NCI-H748 (cell line): ENCODE data around the gene MBOAT2.

Experiments used
- DNase-seq: peaks from one replicate; lab custom pipeline; 2025; ENCODE audit not compliant: unreplicated experiment; lab: John Stamatoyannopoulos, UW

MBOAT2 gene

DNA sequence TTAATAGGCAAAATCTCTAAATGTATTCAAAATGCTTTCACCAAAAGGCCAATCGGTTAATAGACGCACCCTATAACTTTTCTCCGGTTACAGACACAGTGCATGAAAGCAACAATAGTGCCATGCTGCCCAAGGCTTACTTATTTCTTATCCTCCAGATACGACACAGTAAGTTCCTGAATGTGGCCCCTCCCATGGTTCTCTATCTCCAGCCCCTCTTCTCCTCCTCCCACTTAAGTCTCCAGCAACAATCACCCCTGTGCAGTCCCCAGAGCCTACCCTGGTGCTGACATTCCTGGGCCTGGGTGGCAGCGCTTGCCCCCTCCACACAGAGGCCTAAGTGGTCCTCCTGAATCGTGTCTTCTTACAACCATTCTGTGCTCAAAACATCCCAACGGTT lies 169.6 kb downstream of the MBOAT2 start:
- DNase-seq, result no peak

DNA sequence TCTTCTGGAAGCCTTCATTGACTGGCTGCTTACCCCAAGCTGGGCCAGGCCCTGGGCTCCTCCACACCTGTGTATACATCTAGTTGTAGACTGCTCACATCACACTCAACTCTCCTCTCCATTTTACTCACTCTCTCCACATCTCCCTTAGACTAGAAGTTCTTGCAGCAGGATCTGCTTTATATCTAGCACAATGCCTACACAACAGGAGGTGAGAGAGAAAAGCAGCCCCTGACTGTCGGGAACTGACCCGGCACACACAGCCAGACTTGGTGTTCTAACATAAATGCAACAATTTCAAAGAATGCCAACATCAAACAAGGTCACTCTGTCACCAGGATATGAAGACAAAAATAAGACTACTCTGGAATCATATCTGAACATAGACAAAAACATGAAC lies 172.0 kb downstream of the MBOAT2 start:
- no peak for DNase-seq

GRCh38 chr2:8827729-8828128 lies 175.8 kb downstream of the MBOAT2 start:
- DNase-seq, result no peak

- DNase-seq, result no peak
Observed at GRCh38 chr2:8822218-8822617, 181.3 kb downstream of the MBOAT2 start.

- no peak for DNase-seq
Observed at GRCh38 chr2:8821276-8822217, 181.9 kb downstream of the MBOAT2 start.

- DNase-seq, result no peak
Observed at GRCh38 chr2:8819948-8820347, 183.5 kb downstream of the MBOAT2 start.

- DNase-seq, result no peak
Observed at GRCh38 chr2:8819194-8819593, 184.3 kb downstream of the MBOAT2 start.

GRCh38 chr2:8817221-8817620 lies 186.3 kb downstream of the MBOAT2 start:
- no peak for DNase-seq

GRCh38 chr2:8806885-8807704 lies 196.4 kb downstream of the MBOAT2 start:
- DNase-seq, result no peak

- DNase-seq, result no peak
Observed at GRCh38 chr2:8805278-8806210, 197.9 kb downstream of the MBOAT2 start.

DNA sequence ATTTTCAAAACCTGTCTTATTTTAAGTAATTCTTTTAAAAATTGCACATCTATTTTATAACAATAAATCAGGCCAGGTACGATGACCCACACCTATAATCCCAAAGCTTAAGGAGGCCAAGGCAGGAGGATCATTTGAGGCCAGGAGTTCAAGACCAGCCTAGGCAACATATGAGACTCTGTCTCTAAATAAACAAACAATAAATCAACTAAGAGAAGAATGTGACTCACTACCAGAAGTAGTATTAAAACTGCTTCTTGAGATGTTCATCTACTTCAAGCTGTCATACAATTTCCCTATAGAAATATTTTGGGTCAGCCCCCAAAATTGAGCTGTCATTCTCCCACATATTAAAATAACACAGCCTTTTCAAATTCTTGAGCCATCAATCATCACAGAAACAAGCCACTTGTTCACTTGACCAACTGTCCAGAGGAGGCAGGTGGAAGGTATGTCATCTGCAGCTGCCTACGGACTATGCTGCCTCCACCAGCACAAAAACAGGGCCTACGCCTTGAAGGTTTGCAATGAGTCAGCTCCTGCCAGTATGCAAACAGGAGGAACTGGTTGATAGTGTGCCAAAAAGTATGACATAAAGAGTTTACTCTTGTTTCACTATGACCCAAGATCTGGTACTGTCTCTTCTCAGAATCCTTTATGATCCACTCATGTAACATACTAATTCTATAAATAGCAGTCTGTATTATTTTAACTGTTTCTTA lies 199.7 kb downstream of the MBOAT2 start:
- DNase-seq, result peak; percentile 35

DNA sequence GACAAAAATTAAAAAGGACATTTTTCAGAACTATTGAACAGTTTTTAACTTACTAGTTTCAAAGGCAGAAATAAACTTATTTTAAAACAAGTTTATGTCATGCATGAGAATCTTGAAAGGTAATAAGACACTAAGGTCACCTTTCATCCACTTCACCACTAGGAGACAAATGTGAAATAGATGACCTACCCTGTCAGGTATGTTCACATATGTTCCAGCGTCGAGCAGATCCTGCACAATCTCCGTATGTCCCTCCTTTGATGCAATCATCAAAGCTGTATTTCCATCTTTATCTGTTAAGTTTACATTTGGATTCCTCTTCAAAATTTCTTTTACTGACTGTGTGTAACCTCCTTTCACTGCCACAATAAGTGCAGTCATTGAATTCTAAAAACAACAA lies 200.7 kb downstream of the MBOAT2 start:
- DNase-seq, result no peak
